Activated CD8-positive, alpha-beta memory T cell treated with anti-CD3 and anti-CD28 coated beads, Interleukin-2, amount 50 U/mL, for 24 hours (primary cell): ENCODE results near the gene NT5E.
"Not testable (repeated sequence)": the region's sequence is repeated elsewhere in the genome, so short reads cannot be mapped to it uniquely, and the experiment has no call there.

Source experiments
- DNase-seq: peaks from one replicate; pipeline ENCODE4 v3.0.0-alpha.2; 2020; ENCODE audit errors: extremely low read depth

NT5E gene

DNA sequence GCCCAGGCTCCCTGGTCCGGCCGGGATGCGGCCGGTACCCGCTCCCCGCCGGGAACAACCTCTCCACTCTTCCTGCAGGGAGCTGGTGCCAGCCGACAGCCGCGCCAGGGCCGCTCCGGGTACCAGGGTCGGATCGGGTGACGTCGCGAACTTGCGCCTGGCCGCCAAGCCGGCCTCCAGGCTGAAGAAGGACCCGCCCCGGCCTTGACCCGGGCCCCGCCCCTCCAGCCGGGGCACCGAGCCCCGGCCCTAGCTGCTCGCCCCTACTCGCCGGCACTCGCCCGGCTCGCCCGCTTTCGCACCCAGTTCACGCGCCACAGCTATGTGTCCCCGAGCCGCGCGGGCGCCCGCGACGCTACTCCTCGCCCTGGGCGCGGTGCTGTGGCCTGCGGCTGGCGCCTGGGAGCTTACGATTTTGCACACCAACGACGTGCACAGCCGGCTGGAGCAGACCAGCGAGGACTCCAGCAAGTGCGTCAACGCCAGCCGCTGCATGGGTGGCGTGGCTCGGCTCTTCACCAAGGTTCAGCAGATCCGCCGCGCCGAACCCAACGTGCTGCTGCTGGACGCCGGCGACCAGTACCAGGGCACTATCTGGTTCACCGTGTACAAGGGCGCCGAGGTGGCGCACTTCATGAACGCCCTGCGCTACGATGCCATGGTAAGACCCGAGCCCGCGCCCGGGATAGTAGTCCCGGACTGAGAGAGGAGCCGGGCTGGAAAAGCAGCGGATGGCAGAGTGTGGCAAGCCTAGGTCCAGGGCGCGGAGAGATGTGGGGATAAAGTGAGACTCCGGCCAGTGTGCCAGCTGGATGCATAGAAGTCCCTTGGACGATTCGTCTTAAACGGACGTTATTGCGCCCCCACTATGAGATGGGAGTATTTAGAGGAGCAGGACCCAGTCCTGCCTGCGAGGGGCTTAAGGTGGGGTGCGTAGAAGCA is at the start of gene NT5E:
NT5E (plus strand) TSS at position 266 of the 942 bp plus-strand sequence; CDS start at position 323, 57 bp downstream.
- no peak for DNase-seq

DNA sequence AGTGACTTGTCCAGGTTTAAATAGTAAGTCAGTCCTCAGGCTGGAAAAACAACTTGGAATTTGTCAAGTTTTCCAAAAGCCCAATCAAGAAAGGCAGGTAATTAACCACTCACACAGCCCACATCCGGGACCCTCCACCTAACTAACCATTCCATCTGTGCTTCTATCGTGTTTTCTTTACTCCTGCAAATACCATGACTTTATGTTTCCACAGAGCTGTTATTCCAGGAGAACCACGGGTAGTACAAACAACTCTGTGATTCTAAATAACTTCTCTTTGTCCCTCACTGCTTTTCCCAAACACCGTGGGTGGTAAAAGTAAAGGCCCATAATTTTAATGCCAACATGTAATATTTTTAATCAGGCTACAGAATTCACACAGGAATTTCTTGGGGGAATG is 49.6 kb upstream of the NT5E start:
- no peak for DNase-seq

- DNase-seq: no peak
Observed at GRCh38 chr6:85401186-85402021, 48.5 kb upstream of the NT5E start.

DNA sequence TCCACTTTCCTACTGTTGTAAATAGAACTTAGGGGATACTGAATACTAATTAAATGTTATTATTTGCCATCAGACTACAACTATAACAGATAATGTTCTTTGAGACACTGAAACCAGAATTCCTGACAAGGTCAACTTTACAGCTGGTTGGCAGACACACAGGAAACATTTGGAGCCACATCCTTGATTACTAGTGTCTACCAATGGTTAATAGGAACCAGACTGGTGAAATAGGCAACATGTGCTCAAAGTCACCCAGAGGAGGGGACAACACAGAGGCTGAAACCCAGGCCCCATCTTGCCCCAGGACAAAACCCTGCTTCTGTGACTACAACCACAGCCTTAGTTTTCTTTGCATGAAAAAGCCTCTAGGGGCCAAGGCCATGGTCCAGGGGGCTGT is 47.8 kb upstream of the NT5E start:
- DNase-seq: no peak

GRCh38 chr6:85402922-85403321 is 47.0 kb upstream of the NT5E start:
- DNase-seq: no peak

DNA sequence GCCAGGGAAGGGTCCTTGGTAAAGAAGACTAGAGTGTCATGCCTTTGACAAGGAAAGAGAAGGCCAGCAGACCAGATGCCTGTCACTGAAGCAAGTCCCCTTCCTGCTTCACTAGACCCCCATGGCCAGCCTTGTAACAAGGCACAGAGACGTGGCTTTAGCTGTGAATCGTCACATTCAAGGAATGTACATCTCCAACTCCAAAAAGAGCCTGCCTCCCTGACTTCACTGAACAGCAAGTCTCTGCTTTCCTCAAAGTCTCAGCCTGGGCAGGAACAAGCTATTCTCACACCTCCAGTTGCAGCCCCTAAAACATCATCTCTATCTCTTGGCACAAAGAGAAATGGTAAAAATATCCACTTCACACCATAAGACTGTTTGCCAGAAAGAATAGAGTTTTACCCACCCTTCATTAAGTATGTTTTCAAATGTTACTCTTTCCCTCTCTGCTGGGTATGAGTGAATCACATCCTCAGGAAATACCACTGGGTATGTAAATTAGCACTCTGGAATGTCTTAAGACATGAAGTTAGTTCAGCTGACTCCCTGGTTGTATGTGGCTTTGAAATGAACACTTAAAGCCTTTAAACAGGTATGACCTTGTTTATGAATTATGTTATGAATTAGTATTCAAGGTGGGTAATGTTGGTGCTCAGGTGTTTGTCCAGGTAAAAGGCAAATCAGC is 46.4 kb upstream of the NT5E start:
- DNase-seq: no peak

DNA sequence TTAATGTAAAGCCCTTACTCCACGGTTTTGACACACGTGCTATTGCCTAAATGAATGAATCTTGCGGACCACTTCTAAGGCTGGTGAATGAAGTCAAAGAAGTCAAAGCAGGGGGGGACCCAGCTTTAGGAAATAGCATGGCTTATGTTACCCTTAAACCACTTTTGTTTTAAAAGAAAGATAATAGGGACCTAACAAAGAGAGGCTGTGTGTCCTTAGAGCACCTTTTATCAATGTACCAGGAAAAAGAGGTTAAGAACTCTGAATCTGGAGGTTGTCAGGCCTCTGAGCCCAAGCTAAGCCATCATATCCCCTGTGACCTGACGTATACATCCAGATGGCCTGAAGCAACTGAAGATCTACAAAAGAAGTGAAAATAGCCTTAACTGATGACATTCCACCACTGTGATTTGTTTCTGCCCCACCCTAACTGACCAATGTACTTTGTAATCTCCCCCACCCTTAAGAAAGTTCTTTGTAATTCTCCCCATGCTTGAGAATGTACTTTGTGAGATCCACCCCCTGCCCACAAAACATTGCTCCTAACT is 45.8 kb upstream of the NT5E start:
- not testable (repeated sequence) for DNase-seq

DNA sequence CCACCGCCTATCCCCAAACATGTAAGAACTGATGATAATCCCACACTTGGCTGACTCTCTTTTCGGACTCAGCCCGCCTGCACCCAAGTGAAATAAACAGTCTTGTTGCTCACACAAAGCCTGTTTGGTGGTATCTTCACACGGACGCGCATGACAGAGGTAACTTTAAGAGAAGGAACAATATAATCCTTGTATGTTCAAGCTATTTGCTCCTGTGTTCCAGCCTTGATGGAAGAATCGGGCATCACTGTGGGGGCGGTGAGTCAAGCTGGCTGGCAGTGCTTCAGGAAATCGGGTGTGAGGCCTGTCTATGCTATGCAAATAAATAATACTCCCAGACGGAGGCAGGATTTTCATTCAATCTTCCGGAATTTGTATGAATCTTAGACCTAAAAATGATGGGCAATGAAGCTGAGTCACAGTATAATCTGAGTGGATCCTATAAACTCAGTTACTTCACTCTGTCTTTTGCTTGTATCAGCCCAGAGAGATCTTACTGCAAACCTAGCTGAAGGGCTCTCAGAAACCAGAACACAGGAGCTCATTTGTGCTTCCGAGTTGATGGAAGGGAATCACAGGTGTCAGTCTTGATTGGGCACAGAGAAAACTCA is 45.2 kb upstream of the NT5E start:
- DNase-seq: no peak

- DNase-seq: no peak
Observed at GRCh38 chr6:85405175-85405852, 44.6 kb upstream of the NT5E start.

GRCh38 chr6:85405853-85406198 is 44.1 kb upstream of the NT5E start:
- no peak for DNase-seq

- DNase-seq: no peak
Observed at GRCh38 chr6:85406641-85407075, 43.2 kb upstream of the NT5E start.

DNA sequence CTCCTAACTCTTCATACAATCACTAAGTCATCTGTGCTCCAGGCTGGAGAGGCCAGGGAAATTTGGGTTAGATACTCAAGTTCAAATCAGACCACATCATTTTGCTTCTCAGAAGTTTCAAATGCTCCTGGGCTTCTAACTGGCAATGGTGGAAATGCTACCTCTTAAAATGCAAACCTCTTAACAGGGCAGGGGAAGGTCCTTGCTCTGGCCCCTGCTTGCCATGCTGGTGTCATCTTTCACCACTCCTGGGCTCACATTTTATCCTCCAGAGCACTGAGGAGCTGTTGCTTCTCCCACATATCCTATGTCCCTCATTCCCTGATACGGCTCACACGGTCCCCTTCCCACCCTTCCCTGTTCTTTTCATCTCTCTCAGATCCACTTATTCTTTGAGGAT is 41.8 kb upstream of the NT5E start:
- DNase-seq: no peak

DNA sequence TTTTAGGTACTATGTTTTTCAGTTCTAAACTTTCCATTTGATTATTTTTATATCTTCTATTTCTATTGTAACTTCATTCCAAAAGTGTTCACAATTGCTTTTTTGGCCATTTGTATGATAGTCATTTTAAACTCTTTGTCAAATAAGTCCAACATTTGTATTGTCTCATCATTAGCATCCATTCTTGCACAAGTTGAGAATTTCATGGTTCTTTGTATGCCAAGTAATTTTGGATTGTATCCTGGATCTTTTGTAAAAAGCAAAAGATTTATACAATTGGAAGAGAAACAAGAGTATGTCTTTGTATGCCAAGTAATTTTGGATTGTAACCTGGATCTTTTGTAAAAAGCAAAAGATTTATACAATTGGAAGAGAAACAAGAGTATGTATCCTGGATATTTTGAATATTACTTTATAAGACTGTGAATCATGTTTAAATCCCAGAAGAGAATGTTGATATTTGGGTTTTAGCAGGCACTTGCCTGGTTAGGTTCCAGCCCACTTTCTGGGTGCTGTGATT is 36.9 kb upstream of the NT5E start:
- DNase-seq: no peak

DNA sequence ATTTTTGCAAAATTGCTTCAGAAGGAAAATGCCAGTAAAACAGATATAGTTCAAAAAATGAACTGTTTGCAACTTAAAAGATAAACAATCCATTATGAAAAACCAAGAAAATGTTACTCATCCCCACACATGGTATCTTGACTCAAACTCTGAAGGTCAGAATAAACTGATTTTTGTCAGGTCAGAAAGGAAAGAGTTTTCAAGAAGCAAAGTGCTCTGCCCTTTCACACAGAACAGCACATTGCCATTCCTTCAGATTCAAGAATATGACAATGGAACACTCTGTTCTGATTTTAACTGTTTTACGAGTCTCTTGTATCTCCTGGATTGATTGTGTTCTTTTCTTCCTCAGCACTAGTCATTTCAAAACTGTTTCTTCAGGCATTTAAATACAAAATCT is 33.8 kb upstream of the NT5E start:
- no peak for DNase-seq

GRCh38 chr6:85416766-85417165 is 33.1 kb upstream of the NT5E start:
- no peak for DNase-seq

DNA sequence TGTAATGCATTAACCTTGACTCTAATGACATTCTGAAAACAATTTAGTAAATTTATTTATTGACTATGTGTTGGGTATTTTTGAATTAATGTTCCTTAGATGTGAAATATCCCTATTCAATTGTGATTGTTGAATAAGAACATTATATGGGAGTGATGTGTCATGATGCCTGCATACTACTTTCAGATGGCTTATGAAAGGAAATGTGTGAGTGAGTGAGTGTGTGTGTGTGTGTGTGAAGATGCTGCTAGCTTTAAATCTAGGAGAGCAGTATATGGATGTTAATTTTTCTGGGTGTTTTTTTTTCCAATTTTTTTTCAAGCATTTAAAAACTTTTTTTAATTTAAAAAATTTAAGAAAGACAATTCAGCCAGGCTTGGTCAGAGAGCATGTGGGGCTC is 32.5 kb upstream of the NT5E start:
- no peak for DNase-seq

DNA sequence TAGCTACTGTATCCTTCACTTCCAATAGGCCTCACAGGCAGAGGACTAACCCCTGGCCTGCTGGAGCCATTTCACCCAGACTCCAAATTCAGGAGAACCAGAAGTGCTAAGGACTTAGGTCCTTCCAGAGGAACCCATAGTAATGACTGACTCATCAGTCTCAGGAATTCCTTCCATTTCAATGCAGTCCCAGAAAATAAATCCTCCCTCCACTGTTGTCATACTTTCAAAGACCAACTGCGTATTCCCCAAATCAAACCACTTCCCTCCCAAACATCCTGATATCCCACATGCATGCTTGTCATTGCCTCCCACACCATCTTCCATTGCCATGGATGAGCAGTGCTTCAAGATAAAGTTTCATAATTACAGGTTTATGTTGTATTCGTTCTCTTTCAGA is 31.8 kb upstream of the NT5E start:
- DNase-seq: no peak

DNA sequence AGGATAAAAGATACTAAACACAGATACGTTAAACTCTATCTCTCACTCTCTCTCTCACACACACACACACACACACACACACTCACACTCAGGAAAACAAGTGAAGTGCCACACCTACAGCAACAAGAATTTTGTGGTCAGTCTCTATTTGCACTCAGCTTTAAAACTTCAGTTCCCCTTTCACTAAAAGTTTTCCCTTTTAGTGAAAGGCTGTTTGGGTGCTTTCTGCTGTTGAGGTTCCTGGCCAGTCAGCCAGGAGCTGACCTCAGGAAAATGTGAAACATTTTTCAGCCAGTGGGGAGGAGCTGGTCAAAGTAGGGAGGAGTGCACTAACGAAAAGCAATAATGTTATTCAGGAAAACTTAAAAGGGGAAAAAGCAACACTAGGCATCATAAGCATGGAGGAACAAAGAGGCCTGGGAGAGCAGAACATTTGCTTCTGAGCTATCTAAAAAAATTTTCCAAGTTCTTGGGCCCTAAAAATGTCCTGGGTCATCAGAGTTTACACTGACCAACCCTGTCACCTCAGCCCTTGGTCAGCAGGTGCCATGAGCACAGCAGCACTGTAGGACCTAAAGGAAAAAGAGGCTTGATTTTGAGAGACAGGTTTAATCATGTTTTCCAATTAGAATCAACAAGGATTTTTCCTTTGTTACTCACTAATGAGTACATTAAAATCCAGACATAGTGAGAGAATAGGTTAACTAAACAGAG is 30.7 kb upstream of the NT5E start:
- no peak for DNase-seq

GRCh38 chr6:85420551-85420950 is 29.3 kb upstream of the NT5E start:
- DNase-seq: no peak

DNA sequence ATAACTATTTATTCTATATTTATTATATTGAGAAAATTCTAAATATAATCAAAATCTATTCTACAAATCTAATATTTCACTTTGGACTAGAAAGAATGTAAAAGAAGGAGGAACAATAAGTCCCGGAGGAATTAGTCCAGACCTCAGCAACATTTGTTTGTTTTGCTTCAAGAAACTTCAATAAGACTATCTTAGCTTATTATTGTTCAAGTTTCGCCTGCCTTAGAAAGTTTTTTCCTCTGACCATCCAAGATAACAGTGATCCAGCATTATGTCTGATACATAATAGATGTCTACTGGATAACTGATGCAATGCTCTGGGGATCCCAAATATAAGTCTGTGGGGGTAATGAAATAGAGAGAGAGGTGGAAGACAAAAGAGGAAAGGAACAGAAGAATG is 28.7 kb upstream of the NT5E start:
- no peak for DNase-seq
